ENCODE results near the gene ZDHHC18.

DNA sequence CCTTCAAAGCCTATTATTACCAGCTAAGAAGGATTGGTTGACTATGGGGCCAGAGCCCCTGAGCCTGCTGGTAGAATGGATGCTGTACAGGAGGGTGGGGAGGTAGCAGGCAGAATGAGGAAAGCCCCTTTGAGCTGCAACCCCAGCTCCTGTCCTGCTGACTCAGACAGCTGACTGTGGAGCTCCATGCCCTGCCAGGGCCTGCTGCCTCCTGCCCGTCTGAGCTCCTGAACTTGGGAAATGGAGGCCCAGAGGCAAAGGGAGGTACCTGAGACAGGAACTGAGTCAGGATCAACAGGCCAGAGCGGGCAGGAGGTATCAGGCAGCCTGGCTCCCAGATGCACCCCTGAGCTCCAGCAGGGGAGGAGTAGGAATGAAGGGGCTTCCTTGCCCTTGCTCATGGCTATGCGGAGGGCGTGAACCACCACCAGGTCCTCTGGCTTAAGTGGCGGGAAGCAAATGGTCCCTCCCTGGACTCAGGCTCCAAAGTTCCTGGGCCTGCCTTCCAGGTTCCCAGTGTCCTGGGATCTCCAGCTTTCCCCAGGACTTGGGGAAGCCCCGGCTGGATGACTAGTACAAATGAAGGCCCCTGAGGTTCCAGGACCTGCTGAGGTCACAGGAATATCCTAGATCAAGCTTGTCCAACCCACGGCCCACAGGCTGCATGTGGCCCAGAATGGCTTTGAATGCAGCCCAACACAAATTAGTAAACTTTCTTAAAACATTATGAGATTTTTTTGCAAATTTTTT lies 32.6 kb downstream of the ZDHHC18 start:
- TF ChIP-seq EZH2 (IDR thresholded peaks at IDR 0.05; ENCODE audit: insufficient read depth, poor library complexity, severe bottlenecking) (no peak), EZH2phosphoT487 (IDR thresholded peaks at IDR 0.05; ENCODE audit: insufficient read depth, low read depth) (no peak)
